GM12873 (cell line): ENCODE results near the gene RASSF6.

Experiments used
- TF ChIP-seq, protein P1 (sequence below): IDR thresholded peaks from 2 replicates; pipeline ENCODE4 v1.5.1; 2012; ENCODE audit warnings: low read depth, mild to moderate bottlenecking, moderate library complexity, low read length, control low read depth; ENCODE audit not compliant: insufficient read depth; ENCODE audit errors: missing control alignments

Gene RASSF6

GRCh38 chr4:73599182-73599581 is 21.1 kb downstream of the RASSF6 start:
- TF ChIP-seq, protein P1, sequence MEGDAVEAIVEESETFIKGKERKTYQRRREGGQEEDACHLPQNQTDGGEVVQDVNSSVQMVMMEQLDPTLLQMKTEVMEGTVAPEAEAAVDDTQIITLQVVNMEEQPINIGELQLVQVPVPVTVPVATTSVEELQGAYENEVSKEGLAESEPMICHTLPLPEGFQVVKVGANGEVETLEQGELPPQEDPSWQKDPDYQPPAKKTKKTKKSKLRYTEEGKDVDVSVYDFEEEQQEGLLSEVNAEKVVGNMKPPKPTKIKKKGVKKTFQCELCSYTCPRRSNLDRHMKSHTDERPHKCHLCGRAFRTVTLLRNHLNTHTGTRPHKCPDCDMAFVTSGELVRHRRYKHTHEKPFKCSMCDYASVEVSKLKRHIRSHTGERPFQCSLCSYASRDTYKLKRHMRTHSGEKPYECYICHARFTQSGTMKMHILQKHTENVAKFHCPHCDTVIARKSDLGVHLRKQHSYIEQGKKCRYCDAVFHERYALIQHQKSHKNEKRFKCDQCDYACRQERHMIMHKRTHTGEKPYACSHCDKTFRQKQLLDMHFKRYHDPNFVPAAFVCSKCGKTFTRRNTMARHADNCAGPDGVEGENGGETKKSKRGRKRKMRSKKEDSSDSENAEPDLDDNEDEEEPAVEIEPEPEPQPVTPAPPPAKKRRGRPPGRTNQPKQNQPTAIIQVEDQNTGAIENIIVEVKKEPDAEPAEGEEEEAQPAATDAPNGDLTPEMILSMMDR, result no peak

DNA sequence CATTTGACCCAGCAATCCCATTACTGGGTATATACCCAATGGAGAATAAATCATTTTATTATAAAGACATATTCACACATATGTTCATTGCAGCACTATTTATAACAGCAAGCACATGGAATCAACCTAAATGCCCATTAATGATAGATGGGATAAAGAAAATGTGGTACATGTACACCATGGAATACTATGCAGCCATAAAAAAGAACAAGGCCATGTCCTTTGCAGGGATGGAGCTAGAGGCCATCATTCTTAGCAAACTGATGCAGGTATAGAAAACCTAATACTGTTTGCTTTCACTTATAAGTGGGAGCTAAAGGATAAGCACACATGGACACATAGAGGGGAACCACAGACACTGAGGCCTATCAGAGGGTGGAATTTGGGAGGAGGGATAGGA is 22.6 kb downstream of the RASSF6 start:
- TF ChIP-seq, protein P1, result no peak

GRCh38 chr4:73596001-73596400 is 24.2 kb downstream of the RASSF6 start:
- TF ChIP-seq, protein P1, result no peak

DNA sequence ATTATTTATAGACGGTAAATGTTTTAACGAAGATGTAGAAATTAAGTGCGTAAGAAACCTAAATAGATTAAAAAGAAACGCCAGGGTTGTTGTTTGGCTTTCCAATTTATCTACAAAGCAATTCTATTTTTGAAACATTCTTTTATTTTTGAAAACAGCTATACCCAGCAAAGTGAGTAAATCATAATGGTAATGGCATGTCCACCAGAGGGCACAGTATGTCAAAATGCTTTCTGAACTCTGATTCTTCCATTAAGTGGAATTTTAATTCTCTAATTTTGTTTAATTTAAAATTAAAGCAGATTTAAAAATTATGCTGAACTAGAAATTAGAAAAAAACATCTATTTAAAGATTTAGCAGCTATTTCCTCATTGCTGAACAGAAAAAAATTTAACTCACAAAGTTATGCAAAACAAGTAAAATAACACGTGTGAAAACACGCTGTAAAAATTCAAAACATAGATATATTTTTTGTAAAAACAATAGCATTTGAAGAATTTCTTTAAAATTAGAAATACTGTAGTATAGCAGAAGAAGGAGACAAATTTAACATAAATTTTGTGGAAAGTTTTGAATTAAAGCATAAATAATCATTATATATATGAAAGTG is 26.5 kb downstream of the RASSF6 start:
- TF ChIP-seq, protein P1, result peak; percentile 45

DNA sequence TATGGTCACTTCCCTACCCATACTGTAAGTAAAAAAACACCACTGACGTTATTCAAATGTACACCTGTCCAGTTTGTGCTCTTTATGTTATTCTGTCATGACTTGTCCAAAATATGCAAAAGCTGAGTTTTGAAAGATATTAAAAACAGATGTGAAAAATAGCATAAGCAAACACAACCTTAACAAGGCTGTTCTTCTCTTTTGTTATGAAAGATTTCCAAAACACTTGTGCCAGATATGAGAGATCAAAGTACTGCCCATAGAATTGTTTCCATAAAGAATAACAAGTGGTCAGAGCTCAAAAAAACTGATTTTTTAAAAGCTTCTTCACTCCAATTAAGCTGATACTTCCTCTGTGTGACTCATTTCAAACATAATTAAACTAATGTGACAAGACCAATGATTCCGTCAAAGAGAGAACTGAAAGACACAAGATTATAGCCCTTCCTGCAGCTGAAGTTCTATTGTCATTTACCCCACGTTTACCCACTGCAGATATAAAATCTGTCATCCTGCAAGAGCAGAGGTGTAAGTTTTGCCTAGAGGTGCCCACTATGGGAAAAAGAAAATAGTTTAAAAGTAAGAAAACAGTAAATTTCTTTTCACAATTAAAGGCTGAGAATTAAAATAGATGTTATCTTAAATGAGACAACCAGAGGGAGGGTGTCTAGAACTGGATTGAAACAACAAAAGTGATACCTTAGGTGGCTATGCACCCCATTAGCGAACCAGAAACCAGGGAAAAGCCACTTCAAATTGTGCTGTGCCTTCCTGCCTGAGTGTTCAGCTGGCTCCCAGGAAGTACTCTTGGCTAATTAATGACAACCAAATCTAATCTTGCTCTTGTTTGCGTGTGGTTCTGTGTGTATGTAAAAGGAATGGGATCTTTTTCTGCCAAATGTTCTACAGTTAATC is 30.1 kb downstream of the RASSF6 start:
- TF ChIP-seq, protein P1, result no peak

GRCh38 chr4:73589261-73589847 is 30.9 kb downstream of the RASSF6 start:
- TF ChIP-seq, protein P1, result no peak

- TF ChIP-seq, protein P1, result no peak
These were observed 31.6 kb downstream of the RASSF6 start for GRCh38 chr4:73588613-73589012.
